NCI-H526 treated with DMSO at 0.1 percent for 48 hours (cell line): ENCODE measurements around the gene TMSB10.

ENCODE experiments used
- DNase-seq: peaks from one replicate; lab custom pipeline; 2025; lab: John Stamatoyannopoulos, UW

The TMSB10 gene

DNA sequence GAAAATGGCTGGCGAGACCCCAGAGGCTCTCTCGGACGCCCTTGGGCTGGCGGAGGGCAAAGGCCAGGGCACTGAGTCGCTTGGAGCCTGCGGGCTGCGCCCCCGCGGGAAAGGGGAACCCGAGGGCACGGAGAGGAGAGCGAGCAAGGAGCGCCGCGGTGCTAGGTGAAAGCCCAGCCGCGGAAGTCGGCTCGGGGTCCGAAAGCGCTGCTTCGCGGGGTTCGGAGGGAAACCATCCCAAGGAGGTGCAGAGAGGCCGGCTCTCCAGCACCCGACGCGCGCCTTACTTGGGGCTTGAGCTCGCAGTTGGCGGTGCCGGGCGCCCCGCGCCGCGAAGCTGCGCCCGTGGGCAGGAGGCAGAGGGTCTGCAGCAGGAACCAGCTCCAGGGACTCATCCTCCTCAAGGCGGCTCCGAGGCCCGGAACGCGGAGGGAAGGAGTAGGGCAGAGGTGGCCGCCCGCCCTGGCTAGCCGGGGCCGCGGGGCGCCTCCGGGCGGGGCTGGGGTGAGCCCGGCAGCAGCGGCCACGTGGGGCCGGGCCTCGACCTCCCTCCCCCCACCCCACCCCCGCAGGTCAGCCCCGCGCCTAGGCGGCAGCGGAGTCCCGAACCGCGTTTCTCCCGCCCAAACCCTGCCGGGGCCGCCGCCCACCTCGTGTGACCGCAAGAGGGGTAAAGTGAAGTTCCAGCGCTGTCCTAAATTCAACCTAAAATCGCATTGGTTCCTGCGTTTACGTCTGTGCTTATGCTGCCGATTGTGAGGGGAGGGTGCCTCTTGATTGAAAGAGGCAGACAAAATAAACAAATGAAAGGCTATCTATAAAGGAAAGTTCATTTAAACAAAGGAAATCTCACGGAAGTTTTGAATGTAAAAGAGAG is 24.6 kb upstream of the TMSB10 start, which contains the start of gene TRABD2A:
TSS of gene TRABD2A (minus strand) at position 440 of the 877 bp plus-strand sequence. CDS start at position 395, 45 bp downstream.
- DNase-seq, result no peak

DNA sequence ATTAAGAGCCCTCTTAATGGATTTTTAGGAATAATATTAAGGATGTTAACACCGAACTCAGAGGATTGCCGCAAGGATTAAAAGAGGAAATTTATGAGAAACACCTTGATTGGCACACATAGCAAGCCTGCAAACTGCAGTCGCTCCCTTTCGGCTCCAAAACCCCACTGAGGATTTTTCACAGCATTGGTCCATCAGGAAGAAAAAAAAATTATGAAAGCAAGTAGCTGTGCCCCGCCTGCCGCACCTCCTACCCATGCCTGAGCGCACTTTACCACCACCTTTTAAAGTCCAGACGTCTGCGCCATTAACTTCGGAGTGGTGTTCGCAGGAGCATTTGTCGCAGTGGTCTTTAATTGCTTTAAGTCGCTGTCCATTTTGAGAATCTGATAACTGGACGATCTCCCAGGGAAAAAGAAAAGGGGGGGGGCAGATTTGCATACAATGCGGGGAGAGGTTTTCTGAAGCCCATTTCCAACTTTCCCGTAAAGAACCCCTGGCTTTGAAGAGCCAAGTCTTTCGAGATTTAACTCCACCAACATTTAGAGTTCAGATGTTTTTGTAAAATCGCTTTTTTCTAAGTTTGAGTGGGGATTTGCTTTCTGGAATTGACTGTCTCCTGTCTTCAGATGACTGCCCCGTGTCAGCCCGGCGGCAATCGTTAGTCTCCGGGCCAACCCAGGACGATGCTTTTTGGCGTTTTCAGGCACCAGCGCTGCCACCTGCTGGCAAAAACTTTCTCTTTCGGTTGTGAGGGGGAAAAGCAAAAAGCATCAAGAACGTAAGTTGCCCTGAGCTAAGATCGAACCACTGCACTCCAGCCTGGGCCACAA is 23.7 kb upstream of the TMSB10 start:
- peak; percentile 51 for DNase-seq

DNA sequence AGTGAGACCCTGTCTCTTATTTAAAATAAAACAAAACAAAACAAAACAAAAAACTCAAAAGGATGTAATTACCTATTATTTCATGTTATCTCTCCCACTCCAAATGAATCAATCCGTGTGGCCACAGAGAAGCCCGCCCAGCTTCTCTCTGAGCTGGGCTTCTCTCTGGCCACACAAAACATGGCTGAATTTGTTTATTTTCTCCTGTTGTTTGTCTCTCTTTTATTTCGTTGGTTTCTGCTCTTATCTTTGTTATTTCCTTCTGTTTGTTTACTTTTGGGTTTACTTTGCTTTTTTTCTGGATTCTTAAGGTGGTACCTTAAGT is 23.1 kb upstream of the TMSB10 start:
- no peak for DNase-seq

DNA sequence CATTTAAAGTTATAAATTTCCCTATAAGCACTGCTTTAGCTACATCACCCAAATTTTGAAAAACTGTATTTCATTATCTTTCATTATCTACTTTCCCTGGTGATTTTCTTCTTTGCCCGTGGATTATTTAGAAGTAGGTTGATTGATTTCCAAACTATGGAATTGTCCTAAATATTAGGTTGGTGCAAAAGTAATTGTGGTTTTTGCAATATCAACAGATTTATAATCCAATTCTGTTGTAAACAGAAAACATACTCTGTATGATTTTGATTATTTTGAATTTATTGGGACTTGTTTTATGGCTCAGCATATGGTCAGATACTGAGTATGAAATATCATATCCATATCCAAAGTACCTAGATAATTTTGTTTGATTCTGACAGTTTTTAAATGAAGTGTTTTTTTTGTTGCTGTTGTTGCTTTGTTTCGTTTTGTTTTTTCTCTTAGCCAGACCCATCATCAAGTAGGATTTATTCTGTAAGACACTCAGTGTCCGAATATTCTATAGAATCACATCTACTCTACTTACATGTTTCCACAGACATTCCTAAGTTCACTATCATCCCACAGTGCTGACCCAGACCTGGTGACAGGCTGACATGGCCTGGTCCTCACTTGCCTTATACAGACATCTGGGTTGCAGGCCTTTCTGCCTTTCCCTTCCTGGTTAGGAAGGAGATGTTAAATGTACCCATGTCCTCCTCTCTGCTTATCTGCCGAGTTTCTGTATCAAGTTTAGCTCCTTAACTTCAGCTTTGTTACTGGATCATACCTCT is 22.5 kb upstream of the TMSB10 start:
- DNase-seq, result no peak

DNA sequence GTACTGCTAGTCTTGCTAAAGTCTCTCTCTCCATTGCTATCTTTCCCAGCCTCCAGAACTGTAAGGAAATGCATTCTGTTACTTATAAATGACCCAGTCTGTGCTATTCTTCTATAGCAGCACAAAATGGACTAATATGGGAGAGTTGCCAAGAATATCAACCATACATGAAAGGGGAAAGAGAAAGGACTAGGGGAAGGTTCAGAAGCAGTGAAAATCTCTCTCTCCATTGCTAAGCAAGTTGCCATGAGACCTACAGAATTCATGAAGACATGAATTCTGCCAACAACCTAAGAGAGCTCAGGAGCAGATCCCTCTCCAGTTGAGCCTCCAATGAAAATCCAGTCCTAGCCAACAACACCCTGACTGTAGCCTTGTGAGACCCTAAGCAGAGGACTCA is 21.0 kb upstream of the TMSB10 start:
- no peak for DNase-seq

DNA sequence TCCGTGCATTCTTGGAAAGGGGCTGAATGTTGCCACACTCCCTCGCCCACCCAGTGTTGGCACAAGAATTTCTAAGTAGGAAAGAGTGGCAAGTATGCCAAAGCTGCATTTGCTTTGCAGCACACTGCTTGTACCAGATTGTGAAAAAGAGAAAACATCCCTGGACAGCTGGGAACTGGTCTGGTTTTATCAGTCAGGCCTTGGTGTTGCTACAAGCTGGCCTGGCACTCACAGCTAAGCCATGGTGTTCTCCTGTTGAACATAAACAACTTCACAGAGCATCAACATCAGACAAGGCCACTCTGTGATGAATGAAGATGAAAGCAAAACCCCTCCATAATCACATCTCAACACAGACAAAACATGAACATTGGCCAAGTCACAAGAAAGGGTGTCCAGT is 20.3 kb upstream of the TMSB10 start:
- DNase-seq, result no peak

DNA sequence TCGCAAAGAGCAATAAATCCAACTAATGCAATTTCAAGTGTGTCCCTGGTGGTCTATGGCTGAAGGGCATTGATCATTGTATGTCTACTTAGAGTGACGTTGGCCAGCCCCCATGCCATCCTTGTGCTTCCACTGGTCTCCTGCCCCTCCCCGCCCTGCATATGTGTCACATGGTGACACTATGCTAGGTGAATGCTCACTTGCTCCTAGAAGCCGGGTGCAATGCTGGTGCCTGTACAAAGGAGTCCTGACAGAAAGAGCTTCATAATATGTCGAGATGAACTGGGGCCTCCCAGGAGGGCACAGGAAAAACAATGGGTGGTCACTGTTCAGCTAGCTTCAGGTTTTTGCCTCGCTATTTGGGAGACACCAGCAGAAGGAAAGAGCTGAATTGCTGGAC is 18.7 kb upstream of the TMSB10 start:
- DNase-seq, result no peak

DNA sequence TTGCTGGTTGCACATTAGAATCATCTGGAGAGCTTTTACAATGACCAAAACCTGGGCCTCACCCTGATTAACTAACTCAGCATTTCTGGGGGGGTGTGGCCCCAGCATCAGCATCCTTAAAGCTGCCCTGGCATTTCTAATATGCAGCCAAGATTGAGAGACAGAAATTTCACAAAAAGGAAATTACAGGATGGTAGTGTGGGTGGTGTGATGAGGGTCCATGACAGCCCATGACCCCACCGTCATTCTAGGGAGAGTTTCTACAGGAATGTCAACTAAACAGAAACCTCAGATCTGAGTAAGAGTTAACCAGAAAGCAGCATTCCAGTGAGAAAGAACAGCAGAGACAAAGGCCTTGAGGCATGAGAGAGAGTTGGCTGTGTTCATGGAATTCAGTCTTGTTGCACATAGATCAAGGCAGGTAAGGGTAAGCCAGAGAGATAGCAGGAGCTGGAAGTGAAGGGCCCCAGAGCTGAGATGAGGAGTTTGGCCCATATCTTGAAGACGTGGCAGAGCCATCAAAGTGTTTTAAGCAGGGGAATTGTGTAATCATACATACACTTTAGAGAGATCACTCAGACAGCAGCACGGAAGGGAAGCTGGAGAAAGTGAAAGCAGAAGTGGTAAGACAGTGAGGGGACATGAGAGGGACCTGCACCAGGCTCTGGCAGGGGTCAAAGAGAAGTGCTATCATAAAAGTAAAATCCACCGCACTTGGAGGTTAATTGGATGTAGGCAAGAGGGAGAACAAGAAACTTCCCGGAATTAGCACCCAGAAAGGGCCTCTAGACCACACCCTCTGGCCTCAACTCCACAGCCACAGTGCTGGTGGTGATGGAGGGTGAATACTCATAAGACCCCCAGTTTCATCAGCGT is 16.8 kb upstream of the TMSB10 start:
- no peak for DNase-seq

DNA sequence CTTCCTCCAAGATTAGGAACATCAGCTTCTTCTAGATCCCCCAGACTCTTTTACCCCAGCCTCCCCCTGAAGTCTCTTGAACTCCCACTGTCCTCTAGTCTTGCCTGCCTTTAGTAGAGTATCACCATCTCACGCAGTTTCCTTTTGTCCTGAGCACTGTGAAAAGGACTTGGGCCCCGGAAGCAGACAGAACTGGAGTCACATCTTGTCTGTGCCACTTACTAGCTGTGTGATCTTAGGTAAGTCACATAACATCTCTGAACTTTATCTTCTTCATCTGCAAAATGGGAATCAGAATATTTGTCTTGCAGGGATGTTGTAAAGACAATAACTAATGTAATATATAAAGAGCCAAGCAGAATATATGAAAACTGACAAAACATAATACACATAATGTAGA is 16.1 kb upstream of the TMSB10 start:
- DNase-seq, result no peak

DNA sequence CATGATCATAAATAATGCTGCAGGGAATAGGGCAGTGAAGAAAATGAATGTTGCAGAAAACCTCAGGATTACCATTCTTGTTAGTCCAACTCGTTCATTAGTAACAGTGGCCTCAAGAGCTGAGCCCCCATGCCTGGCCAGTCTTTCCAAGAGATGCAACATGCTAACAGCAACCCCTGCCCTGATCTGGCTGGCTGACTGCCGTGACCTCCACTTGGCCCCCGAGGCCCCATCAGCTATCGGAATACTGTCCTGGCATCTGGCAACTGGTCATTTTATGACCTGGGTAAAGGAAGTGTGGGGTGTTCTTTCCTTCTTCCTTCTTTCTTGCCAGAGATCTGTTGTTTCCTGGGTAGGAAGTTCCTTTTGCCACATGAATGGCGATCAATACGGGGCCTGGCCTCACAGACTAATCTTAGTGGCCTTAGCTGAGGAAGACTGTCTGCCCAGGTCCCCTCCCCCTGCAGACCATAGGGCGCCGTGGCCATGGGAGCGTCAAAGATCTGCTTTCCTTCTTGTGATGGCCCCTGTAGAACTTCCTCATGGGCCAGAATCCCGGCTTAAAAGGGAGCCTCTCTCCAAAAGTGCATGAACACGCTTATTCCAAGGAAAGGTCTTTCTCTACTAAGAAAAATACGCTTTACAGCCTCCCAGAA is 14.0 kb upstream of the TMSB10 start:
- no peak for DNase-seq

DNA sequence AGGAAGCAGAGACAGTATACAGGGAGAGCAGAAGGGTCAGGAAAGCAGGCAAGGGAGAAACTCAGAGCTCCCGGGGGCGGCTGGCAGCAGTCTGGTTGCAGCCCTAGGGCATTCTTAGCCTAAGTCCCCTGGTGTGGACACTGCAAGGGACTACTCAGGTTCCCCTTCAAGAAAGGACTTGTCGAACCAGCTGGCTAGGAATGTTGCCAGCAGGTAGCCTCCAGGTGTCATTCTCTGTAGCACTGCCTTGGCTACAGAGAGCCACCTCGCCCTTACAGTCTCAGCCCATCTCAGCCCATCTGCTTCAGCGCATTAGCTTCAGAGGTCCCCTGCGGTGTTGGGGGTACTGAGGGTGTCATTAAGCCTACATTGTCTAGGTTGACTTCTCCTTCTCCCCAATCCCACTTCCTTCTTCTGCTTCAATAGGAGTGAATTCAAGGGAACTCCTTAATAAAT is 11.3 kb upstream of the TMSB10 start:
- no peak for DNase-seq

DNA sequence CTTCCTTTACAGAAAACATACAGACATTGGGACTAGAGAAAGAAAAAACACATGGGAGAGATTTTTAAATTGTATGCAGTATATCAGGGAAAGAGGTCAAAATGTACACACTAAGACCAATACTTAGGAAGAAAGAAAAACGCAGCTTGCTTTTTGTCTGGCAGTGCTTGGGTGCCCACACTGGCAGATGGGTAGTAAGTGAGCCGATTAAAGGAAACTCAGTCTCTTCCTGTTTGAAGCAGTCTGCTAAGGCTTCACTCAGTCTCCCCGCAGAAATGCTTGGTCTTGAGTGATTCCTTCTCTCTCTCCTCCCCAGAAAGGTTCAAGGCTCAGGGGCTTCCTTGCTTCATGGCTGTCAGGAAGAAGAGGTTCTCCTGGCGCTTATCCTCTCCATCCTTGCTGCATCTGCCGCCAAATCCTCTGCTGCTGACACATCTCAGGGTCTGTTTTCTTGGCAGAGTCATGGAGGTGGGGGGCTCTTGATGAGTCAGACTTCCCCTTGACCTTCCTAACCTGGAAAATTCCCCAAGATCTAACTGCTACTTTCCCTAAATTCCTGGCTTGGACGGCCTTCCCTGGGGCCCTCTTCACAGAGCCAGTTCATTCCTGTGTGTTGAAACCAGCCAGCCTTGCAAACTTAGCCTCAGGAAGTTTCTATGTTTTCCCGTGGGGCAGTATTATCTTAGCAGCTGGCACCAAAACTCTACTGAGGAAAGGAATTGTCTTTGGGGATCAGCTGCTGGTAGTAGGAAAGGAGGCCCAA is 10.5 kb upstream of the TMSB10 start:
- no peak for DNase-seq

DNA sequence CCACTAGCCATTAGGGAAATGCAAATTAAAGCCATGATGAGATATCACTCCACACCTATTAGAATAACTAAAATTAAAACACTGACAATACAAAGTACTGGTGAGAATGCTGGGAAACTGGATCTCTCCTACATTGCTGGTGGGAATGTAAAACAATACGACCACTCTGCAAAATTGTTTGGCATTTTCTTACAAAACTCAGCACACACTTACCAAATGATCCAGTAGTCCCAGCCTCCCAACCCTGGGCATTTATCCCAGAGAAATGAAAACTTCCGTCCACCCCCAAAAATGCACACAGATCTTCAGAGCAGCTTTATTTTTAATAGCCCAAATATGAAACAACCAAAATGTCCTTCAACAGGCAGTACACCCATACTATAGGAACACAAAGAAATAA is 8.9 kb upstream of the TMSB10 start:
- no peak for DNase-seq

DNA sequence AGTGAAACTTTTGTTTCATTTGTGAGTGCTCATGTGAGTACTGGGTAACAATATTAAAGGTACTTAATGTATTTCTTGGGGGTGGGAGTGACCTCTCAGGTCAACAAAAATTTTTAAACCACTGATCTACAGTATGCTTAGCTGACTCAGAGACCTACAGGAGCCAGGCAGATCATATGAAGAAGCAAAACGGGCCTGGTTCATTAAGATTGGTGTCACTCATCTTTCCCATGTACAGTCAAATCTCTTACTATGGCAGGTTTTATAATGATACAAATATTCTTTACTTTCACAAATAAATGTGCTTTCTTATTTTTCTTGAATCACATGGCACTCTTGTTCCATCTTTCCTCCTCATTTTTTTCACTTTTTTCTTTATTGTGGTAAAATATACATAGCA is 7.7 kb upstream of the TMSB10 start:
- no peak for DNase-seq

DNA sequence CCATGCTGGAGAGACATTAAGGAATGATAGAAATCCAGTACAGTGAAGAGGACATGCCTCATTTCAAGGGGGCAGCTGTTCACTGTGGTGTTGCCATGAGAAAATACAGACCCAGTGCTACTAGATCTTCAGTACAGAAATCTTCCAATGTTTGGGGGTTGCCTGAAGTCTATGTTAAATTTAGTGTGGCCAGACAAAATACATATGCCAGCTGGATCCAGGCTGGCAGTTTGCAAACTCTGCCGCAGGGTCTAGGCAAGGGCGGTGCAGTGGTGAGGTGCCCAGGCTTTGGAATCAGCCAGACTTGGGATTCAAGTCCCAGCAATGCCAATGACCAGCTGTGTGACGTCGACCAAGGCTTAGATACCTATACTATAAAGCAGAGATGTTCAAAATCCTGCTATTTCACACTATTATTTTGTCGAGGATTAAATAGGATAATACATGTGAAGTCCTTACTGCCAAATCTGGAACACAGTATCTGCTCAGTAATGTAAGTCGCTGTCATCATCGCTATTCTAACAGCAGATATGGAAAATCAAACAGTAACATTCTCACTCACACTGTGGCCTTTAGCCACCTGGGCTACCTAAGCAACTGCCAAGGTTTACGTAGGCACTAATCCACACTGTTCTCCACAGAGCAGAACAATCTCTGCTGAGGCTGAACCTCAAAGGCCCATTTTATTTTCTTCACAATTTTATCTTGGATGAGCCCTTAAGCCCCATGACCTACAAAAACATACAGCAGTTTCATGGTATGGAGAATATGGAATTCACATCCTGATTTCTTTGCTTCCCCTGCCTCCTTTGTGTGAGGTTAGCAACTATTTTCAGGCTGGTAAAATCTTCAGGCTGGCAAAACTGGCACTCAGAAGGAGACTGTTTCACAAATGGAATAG is 5.9 kb upstream of the TMSB10 start:
- no peak for DNase-seq

DNA sequence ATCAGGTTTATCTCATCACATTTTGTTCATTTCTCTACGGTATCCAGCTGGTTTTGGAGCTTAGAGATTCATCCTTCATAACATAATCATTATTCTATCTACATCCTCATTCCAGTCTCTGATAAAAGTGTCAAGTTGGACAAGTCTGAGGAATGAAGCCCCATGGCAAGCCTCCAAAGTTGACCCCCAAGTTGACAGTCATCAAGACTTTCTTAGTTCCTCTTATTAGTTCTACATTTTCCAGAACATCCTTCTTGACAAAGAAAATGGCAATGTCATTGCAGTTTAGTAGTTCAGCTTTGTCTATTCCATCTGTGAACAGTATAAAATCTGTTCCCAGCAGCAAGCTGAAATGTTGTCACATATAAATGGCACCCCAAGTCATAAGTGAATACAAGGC is 4.5 kb upstream of the TMSB10 start:
- no peak for DNase-seq

DNA sequence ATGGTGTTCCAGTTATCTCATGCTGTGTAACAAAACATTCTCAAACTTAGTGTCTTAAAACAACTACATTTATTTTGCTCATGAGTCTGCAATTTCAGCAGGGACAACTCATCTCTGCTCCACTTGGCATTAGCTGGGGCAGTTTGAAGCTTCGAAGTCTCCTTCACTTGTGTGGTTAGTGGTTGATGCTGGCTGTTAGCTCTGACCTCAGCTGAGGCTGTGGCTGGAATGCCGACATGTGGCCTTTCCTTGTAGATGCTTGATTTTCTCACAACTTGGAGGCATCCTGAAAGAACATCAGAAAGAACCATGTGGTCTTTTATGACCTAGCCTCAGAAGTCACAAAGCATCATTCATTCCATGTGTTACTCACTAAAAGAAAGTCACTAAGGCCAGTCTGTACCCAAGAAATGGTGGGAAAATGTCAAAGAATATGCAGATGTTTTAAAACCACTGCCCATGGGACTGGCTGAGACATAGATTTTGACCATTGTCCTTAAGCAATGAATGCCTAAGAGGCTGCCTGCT is 3.8 kb upstream of the TMSB10 start:
- DNase-seq, result no peak

DNA sequence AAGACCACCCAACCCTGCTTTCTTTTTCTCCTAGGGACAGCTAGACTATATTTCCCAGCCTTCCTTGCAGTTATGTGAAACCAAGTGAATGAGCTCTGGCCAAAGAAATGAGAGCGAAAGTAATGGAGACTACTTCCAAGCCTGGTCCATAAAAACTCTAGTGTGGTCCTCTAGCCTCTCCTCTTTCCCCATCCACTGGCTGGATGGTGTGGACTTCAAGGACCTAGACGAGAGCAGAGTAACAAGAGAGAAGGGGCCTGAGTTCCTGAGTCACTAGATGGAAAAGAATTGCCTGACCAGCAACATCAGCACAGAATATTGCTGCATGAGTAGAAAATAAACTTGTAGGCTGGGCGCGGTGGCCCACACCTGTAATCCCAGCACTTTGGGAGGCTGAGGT is 2.9 kb upstream of the TMSB10 start:
- no peak for DNase-seq

DNA sequence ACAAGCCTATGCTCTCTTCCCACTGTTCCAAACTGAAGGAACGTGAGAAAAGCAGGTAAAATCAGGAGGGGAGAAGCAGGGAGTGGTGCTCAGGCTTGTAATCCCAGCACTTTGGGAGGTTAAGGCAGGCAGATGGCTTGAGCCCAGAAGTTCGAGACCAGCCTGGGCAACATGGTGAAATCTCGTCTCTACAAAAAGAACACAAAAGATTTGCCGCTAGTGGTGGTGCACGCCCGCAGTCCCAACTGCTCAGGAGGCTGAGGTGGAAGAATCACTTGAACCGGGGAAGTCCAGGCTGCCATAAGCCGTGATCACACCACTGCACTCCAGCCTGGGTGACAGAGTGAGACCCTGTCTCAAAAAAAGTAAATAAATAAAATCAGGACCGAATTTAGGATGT is 1.3 kb upstream of the TMSB10 start:
- DNase-seq, result no peak
